ENCODE data around the gene GAS2. TPM values are rescaled to one million over a fixed set of nuclear protein-coding genes. Genes with fewer than 3 reads are reported as not detected.

The GAS2 gene
- total and polyA plus RNA-seq, 11 donors: 2.7 to 23.0 (median 10.8) TPM

DNA sequence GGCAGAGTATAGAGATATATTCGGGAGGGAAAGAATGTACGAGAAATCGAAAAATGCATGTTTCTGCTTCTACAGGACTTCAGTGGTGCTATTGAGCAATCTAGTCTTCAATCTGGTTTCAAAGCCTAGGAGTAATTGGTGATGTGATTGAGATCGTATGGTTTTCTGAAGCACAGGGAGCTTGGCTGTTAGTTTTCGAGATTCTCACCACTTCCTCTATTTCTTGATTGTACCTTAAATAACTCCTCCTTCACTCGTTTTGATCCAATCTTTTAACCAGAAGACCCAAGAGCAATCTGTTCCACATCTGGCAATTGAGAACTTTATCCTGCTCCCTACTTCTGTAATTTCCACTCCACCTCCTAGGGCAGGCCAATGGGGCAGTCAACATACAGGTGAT lies 193.3 kb downstream of the GAS2 start:
- Histone ChIP-seq H3K9me3 (peaks cover 0 to 3% (median 0%) of the 10 kb centered on the region in 12 donors), H3K27ac (no peak overlapping the region), H3K36me3 (no peaks in the 10 kb centered on the region), H3K4me1 (no peaks in the 10 kb centered on the region), H3K4me3 (no peak overlapping the region), H3K27me3 (no peaks in the 10 kb centered on the region)
- ATAC-seq (no peak), DNase-seq (no peak)
- WGBS, 4 donors: 80 to 89% (median 84%) methylated on average over 6 of the region's 6 CpGs
- intact Hi-C loops (cut with DNase I): no loop called here
- no peak for TF ChIP-seq POLR2A (IDR thresholded peaks at IDR 0.05)
- TF ChIP-seq, protein P1, sequence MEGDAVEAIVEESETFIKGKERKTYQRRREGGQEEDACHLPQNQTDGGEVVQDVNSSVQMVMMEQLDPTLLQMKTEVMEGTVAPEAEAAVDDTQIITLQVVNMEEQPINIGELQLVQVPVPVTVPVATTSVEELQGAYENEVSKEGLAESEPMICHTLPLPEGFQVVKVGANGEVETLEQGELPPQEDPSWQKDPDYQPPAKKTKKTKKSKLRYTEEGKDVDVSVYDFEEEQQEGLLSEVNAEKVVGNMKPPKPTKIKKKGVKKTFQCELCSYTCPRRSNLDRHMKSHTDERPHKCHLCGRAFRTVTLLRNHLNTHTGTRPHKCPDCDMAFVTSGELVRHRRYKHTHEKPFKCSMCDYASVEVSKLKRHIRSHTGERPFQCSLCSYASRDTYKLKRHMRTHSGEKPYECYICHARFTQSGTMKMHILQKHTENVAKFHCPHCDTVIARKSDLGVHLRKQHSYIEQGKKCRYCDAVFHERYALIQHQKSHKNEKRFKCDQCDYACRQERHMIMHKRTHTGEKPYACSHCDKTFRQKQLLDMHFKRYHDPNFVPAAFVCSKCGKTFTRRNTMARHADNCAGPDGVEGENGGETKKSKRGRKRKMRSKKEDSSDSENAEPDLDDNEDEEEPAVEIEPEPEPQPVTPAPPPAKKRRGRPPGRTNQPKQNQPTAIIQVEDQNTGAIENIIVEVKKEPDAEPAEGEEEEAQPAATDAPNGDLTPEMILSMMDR (IDR thresholded peaks at IDR 0.05): no peak

DNA sequence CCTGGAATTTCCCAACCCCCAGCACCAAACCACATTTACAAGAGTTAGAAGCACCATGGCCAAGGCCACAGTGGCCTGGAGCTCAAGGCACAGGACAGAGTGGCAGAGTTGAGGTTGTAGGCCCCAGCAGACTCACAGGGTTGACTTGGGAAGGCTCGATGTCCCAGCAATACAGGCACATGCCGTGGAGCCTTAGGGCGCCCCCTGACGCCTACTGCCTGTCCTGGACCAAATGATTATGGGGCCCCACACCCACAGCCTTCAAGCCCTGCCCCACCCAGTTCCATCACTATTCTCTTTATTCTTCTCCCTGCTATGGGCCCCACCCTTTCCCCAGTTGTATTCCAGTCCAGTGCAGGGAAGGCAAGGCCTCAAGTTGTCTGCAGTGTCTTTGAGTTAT lies 193.8 kb downstream of the GAS2 start, which contains the start of gene CCDC179:
Gene CCDC179, minus strand, starts transcription at position 234 of the 400 bp plus-strand sequence. Its CDS starts 53 bp downstream, at position 181.
- H3K27ac ChIP-seq: no peak within 1 kb of the TSS
- peaks cover 0 to 3% (median 0%) of the 10 kb centered on the region in 12 donors for H3K9me3 ChIP-seq
- H3K27me3 ChIP-seq: no peaks in the 10 kb centered on the region
- DNase-seq (no peak), ATAC-seq (no peak)
- no peaks in the 10 kb centered on the region for H3K4me1 ChIP-seq
- no peaks in the 10 kb centered on the region for H3K36me3 ChIP-seq
- H3K4me3 ChIP-seq: no peak within 1 kb of the TSS
- TF ChIP-seq, protein P1 (IDR thresholded peaks at IDR 0.05): no peak
- TF ChIP-seq POLR2A (IDR thresholded peaks at IDR 0.05): no peak
- intact Hi-C loops (cut with DNase I): no loop called here
- WGBS, 4 donors: 92 to 98% (median 95%) methylated on average over 4 of the region's 4 CpGs

Other genes with a start within 250 kb of the GAS2 start
- gene FANCF, start 40.8 kb upstream of the GAS2 start, total RNA-seq: 1 to 10 TPM; 4.6 to 8.6 (median 6.2) TPM
- 1 to 10 TPM; 3.4 to 7.8 TPM for gene FANCF, start 40.8 kb upstream of the GAS2 start, polyA plus RNA-seq
- gene SVIP, start 163.2 kb downstream of the GAS2 start, total RNA-seq: 10 to 100 TPM in 7 of 9 donors, 1 to 10 TPM in 2; 7.9 to 33.9 (median 23.4) TPM
- 10 to 100 TPM in 1 of 2 donors, 1 to 10 TPM in 1; 9.3 to 17.3 TPM for gene SVIP, start 163.2 kb downstream of the GAS2 start, polyA plus RNA-seq
- gene CCDC179, start 193.9 kb downstream of the GAS2 start, total RNA-seq: not detected
- not detected for gene CCDC179, start 193.9 kb downstream of the GAS2 start, polyA plus RNA-seq